HG03095 (cell line): ENCODE measurements around the gene C17orf67.

ENCODE experiments used
- ATAC-seq: cut with Tn5 transposase; IDR thresholded peaks from one replicate; pipeline ENCODE4 v1.9.1; 2021; ENCODE audit warnings: moderate library complexity; ENCODE audit not compliant: unreplicated experiment

Gene C17orf67

GRCh38 chr17:56833057-56833808, 487 bp downstream of the C17orf67 start:
- ATAC-seq, result peak; percentile 38

- ATAC-seq, result no peak
Observed at GRCh38 chr17:56832446-56832845, 1.3 kb downstream of the C17orf67 start.

GRCh38 chr17:56831369-56832095, 2.2 kb downstream of the C17orf67 start:
- no peak for ATAC-seq

- ATAC-seq, result no peak
Observed at GRCh38 chr17:56830726-56831368, 2.9 kb downstream of the C17orf67 start.

- ATAC-seq, result no peak
Observed at GRCh38 chr17:56826611-56827414, 6.9 kb downstream of the C17orf67 start.

- ATAC-seq, result no peak
Observed at GRCh38 chr17:56824503-56824902, 9.2 kb downstream of the C17orf67 start.

GRCh38 chr17:56823848-56824247, 9.9 kb downstream of the C17orf67 start:
- no peak for ATAC-seq

GRCh38 chr17:56822725-56823124, 11.0 kb downstream of the C17orf67 start:
- ATAC-seq, result no peak

- no peak for ATAC-seq
Observed at GRCh38 chr17:56821847-56822534, 11.7 kb downstream of the C17orf67 start.

GRCh38 chr17:56820207-56820606, 13.5 kb downstream of the C17orf67 start:
- no peak for ATAC-seq

GRCh38 chr17:56819431-56820145, 14.1 kb downstream of the C17orf67 start:
- ATAC-seq, result no peak

- ATAC-seq, result no peak
Observed at GRCh38 chr17:56819030-56819429, 14.7 kb downstream of the C17orf67 start.

GRCh38 chr17:56817066-56817465, 16.7 kb downstream of the C17orf67 start:
- ATAC-seq, result no peak

- ATAC-seq, result no peak
Observed at GRCh38 chr17:56815711-56816110, 18.0 kb downstream of the C17orf67 start.

- no peak for ATAC-seq
Observed at GRCh38 chr17:56812901-56813388, 20.8 kb downstream of the C17orf67 start.

GRCh38 chr17:56810891-56811775, 22.6 kb downstream of the C17orf67 start:
- ATAC-seq, result no peak

- no peak for ATAC-seq
Observed at GRCh38 chr17:56810343-56810742, 23.4 kb downstream of the C17orf67 start.

GRCh38 chr17:56809820-56810179, 23.9 kb downstream of the C17orf67 start:
- no peak for ATAC-seq
